Body of pancreas (tissue), 4 donors: ENCODE measurements around the gene MTF1. TPM values are rescaled to one million over a fixed set of nuclear protein-coding genes. Genes with fewer than 3 reads are reported as not detected.

Experiments used
- ATAC-seq: fragments of 150-250 bp; one replicate; pipeline ENCODE4 v1.9.1; 2016
- DNase-seq, 4 donors: peaks; one replicate each; pipeline ENCODE4 v3.0.0-alpha.2; 2019
- H3K27ac ChIP-seq, 4 donors: fragments of 200-600 bp; sonication (generic); 1 replicate in 3 of 4; 2 replicates in 1 of 4; pipeline versions ENCODE4 v1.5.1 to v1.6.1; 2016 to 2019; ENCODE audit warnings: mild to moderate bottlenecking in 1 of 4, mixed read lengths in 1 of 4, moderate library complexity in 1 of 4
- H3K27me3 ChIP-seq, 2 donors: fragments of 200-600 bp; sonication (generic); one replicate each; pipeline ENCODE4 v1.6.0; 2016; ENCODE audit warnings: mild to moderate bottlenecking in 1 of 2
- H3K36me3 ChIP-seq, 2 donors: fragments of 200-600 bp; sonication (generic); replicated peaks in 1 of 2; 2 replicates each; pipeline ENCODE4 v1.5.1; 2016; ENCODE audit warnings: low read depth in 2 of 2; ENCODE audit not compliant: insufficient read depth in 1 of 2
- H3K4me1 ChIP-seq: fragments of 200-600 bp; sonication (generic); one replicate; pipeline ENCODE4 v1.6.0; 2016
- H3K4me3 ChIP-seq, 2 donors: fragments of 200-600 bp; sonication (generic); 1 replicate in 1 of 2; 2 replicates in 1 of 2; pipeline ENCODE4 v1.5.1; 2016 to 2019
- H3K9me3 ChIP-seq, 3 donors: fragments of 200-600 bp; sonication (generic); 1 replicate in 2 of 3; 2 replicates in 1 of 3; pipeline ENCODE4 v1.5.1; 2016
- CTCF ChIP-seq, 7 experiments: fragments of 450-650 bp in 4 of 7; fragments of 200-600 bp in 3 of 7; sonication (generic) in 3 of 7; IDR thresholded peaks; one replicate each; pipeline ENCODE4 v1.5.1; 2016 to 2019; ENCODE audit warnings: antibody characterized with exemption in 7 of 7
- POLR2A ChIP-seq, 3 donors: fragments of 450-650 bp; IDR thresholded peaks; one replicate each; pipeline ENCODE4 v1.6.1; 2016; ENCODE audit warnings: antibody characterized with exemption in 3 of 3, mild to moderate bottlenecking in 2 of 3
- WGBS, 2 donors: methylation state at CpG; one replicate each; pipeline ENCODE4 v1.1.5; 2017; 5-methylcytosine and 5-hydroxymethylcytosine counted together
- intact Hi-C: fragments of 100-400 bp; cut with DNase I; formaldehyde crosslinking; loops from one replicate; pipeline ENCODE4 v1.15.1; 2023
- total RNA-seq, 2 donors: library from RNA; depleted of rRNA; stranded (reverse); fragments of >200 nt; gene quantifications; one replicate each; pipeline ENCODE4 v1.1.0, GENCODE V29; 2016

The MTF1 gene
- total RNA-seq, 2 donors from 2014 or later: 1.3 to 3.9 TPM

- peaks cover 5% of the 10 kb centered on the region for H3K4me1 ChIP-seq
- no peaks in the 10 kb centered on the region for H3K27me3 ChIP-seq
- no peaks in the 10 kb centered on the region for H3K9me3 ChIP-seq
- H3K27ac ChIP-seq: no peak overlapping the region
- 82 to 84% methylated on average over 4 of the region's 4 CpGs for WGBS, 2 donors
- no peak overlapping the region for H3K4me3 ChIP-seq
- DNase-seq: no peak
- intact Hi-C loops: no loop called here
- no peak for ATAC-seq
- no peaks in the 10 kb centered on the region for H3K36me3 ChIP-seq
- TF ChIP-seq POLR2A (IDR thresholded peaks at IDR 0.05) (no peak), CTCF (IDR thresholded peaks at IDR 0.05) (no peak)
Measured at GRCh38 chr1:37846647-37847339, 12.6 kb downstream of the MTF1 start.

DNA sequence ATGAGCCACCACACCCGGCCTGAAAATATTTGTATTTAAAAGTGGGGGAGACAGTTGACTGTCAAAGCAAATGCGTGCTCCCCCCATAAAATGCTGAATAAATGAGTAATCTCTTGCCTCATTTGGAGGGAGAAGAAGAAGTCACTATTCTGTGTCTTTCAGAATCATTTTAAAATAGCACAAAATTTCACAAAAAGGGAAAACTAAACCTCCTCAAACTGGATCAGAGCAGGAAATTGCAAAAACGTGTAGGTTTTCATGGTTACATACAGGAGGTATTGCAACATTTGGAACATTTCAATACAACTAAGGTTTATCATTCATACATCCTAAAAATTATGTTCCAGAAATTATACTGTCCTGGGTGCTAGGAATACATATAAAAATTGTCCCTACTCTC is 13.6 kb downstream of the MTF1 start:
- Histone ChIP-seq H3K4me1 (peaks cover 5% of the 10 kb centered on the region), H3K9me3 (no peaks in the 10 kb centered on the region), H3K27me3 (no peaks in the 10 kb centered on the region), H3K4me3 (no peak overlapping the region), H3K27ac (no peak overlapping the region), H3K36me3 (no peaks in the 10 kb centered on the region)
- DNase-seq (no peak), ATAC-seq (no peak)
- intact Hi-C loops: no loop called here
- 64 to 76% methylated on average over 3 of the region's 3 CpGs for WGBS, 2 donors
- TF ChIP-seq POLR2A (IDR thresholded peaks at IDR 0.05) (no peak), CTCF (IDR thresholded peaks at IDR 0.05) (no peak)

DNA sequence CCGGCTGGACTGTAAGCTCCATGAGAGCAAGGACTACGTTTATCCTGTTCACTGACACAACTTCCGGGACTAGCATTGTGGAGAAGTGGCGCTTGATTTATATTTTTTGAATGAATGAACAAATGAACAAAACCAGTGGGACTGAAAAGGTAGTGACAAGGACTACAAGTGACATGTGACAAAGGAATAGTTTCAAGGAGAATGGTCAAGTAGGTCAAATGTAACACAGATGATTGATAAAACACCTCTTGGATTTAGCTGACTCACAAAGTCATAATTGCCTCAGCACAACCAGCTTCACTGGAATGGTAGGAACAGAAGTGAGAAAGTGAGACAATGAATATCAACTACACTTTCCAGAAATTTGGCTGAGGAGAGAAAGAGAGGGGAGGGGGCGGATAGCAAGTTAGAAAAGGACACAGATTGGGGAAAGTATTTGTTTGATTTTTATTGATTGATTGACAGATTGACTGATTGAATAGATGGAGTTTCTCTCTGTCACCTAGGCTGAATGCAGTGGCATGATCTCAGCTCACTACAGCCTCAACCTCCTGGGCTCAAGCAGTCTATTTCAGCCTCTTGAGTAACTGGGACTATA is 14.2 kb downstream of the MTF1 start:
- H3K36me3 ChIP-seq: no peaks in the 10 kb centered on the region
- no peak for ATAC-seq
- H3K4me1 ChIP-seq: peaks cover 5% of the 10 kb centered on the region
- H3K9me3 ChIP-seq: no peaks in the 10 kb centered on the region
- no peaks in the 10 kb centered on the region for H3K27me3 ChIP-seq
- TF ChIP-seq POLR2A (IDR thresholded peaks at IDR 0.05): no peak
- no peak for TF ChIP-seq CTCF (IDR thresholded peaks at IDR 0.05)
- intact Hi-C loops: no loop called here
- H3K4me3 ChIP-seq: no peak overlapping the region
- no peak overlapping the region for H3K27ac ChIP-seq
- no peak for DNase-seq
- 80 to 83% methylated on average over 5 of the region's 5 CpGs for WGBS, 2 donors

DNA sequence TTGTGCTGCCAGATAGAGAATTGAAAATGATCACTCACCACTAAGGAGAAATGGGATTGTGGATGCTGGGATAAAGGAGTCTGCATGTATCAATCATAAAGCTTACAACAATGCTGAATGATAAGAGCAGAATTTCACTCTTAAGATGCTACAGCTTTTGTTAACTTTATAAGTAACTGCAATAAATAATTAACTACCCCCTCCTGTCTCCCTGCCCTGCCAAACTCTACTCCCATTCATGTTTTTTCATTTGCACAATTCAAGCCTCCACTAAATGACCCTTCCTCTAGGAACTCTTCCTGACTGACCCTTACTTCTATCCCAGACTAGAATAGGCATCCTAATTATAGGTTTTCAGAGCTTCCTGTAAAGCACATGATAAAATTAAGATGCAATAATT is 14.9 kb downstream of the MTF1 start:
- TF ChIP-seq POLR2A (IDR thresholded peaks at IDR 0.05): no peak
- no peak for TF ChIP-seq CTCF (IDR thresholded peaks at IDR 0.05)
- no peak for ATAC-seq
- H3K4me1 ChIP-seq: peaks cover 5% of the 10 kb centered on the region
- no peaks in the 10 kb centered on the region for H3K36me3 ChIP-seq
- no peak for DNase-seq
- no peak overlapping the region for H3K4me3 ChIP-seq
- H3K27ac ChIP-seq: no peak overlapping the region
- no peaks in the 10 kb centered on the region for H3K9me3 ChIP-seq
- intact Hi-C loops: no loop called here
- no peaks in the 10 kb centered on the region for H3K27me3 ChIP-seq

- intact Hi-C loops: no loop called here
- Histone ChIP-seq H3K4me3 (no peak overlapping the region), H3K27me3 (no peaks in the 10 kb centered on the region), H3K36me3 (peaks cover 0 to 11% of the 10 kb centered on the region in 2 donors), H3K4me1 (peaks cover 5% of the 10 kb centered on the region), H3K27ac (no peak overlapping the region), H3K9me3 (no peaks in the 10 kb centered on the region)
- ATAC-seq (no peak), DNase-seq (no peak)
- 70 to 90% methylated on average over 3 of the region's 3 CpGs for WGBS, 2 donors
- TF ChIP-seq POLR2A (IDR thresholded peaks at IDR 0.05) (no peak), CTCF (IDR thresholded peaks at IDR 0.05) (no peak)
Measured at GRCh38 chr1:37841652-37842051, 17.7 kb downstream of the MTF1 start.
